ENCODE data around the gene MARCHF2. TPM values are rescaled to one million over a fixed set of nuclear protein-coding genes. Genes with fewer than 3 reads are reported as not detected.

The MARCHF2 gene
- total and polyA plus RNA-seq, 9 of the 15 experiments (the other 6 are each of a cell fraction or from before 2014, with no cell fraction given) = 0.39 to 6.4 (median 2.2) TPM

DNA sequence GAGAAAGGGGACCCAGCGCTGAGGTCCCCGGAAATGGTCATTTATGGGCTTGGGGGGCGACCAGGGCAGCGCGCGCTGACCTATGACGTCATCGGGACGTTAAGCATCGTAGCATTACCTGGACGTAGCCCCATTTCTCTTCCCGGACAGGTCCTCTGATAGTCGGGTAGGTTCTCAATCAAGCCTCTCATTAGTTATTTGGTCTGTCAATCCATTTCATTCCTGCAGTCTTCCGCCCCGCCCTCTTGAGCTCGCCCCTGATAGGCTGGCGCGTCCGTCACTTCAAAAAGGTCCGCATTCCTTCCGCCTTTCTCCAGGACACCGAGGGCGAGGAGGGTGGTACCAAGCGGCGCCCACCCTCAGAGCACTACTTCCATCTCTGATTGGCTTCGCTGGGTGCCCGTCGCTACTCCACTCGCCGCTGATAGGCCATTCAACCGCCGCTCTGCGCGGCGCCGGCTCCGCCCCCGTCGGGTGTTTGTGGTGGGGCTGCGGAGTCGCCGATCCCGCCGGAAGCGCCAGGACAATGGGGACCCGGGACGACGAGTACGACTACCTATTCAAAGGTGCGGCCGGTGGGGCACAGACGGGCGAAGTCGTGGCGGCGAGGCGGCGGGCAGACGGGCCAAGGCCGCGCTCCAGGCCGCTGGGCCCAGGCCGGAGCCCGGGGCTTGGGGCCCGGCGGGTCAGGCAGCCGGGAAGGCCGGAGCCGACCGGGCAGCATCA, 23.1 kb upstream of the MARCHF2 start, which contains the start of gene RAB11B (continued):
- TF ChIP-seq ASH1L (IDR thresholded peaks at IDR 0.05; ENCODE audit: borderline replicate concordance, low read depth, partially characterized antibody) (peak; percentile 98), ZNF77 (CRISPR knock-in tag; IDR thresholded peaks at IDR 0.05) (no peak), ZNF431 (CRISPR knock-in tag; IDR thresholded peaks at IDR 0.05) (peak; percentile 52; the same call in 1 of the 2 replicates), ATF1 (CRISPR knock-in tag; IDR thresholded peaks at IDR 0.05) (peak; percentile 91), ATF1 (tag; IDR thresholded peaks at IDR 0.05) (peak; percentile 100), ZNF280B (CRISPR knock-in tag; IDR thresholded peaks at IDR 0.05) (no peak), GATAD2B (IDR thresholded peaks at IDR 0.05; ENCODE audit: borderline replicate concordance) (peak; percentile 84; the same call in 1 of the 2 replicates), ZNF280A (IDR thresholded peaks at IDR 0.05; ENCODE audit: low read depth, partially characterized antibody) (no peak), TGIF2 (CRISPR knock-in tag; IDR thresholded peaks at IDR 0.05) (no peak), EZH2 (IDR thresholded peaks at IDR 0.05; ENCODE audit: borderline replicate concordance, low read depth, low read length) (no peak), BRD9 (IDR thresholded peaks at IDR 0.05; ENCODE audit: low read depth, partially characterized antibody) (peak; percentile 5), PHTF2 (CRISPR knock-in tag; IDR thresholded peaks at IDR 0.05) (no peak), RBM17 (IDR thresholded peaks at IDR 0.05; ENCODE audit: borderline replicate concordance, low read depth, low read length) (no peak), TBL1XR1 (IDR thresholded peaks at IDR 0.05; ENCODE audit: low read length in 2 of 2) (peak in 1 of 2 experiments; percentile 96; a peak in 2 of 4 replicates), KAT7 (CRISPR knock-in tag; IDR thresholded peaks at IDR 0.05; ENCODE audit: borderline replicate concordance) (no peak; the same call in 1 of the 2 replicates), FOXK1 (CRISPR knock-in tag; IDR thresholded peaks at IDR 0.05; ENCODE audit: borderline replicate concordance) (no peak), POLR2B (IDR thresholded peaks at IDR 0.05; ENCODE audit: low read depth, partially characterized antibody) (peak; percentile 13), PRPF4 (IDR thresholded peaks at IDR 0.05; ENCODE audit: insufficient read depth, low read depth, low read length, poor library complexity, severe bottlenecking) (no peak), SUPT5H (IDR thresholded peaks at IDR 0.05) (no peak), ZBTB17 (CRISPR knock-in tag; IDR thresholded peaks at IDR 0.05) (no peak)
- TF ChIP-seq, protein P1, sequence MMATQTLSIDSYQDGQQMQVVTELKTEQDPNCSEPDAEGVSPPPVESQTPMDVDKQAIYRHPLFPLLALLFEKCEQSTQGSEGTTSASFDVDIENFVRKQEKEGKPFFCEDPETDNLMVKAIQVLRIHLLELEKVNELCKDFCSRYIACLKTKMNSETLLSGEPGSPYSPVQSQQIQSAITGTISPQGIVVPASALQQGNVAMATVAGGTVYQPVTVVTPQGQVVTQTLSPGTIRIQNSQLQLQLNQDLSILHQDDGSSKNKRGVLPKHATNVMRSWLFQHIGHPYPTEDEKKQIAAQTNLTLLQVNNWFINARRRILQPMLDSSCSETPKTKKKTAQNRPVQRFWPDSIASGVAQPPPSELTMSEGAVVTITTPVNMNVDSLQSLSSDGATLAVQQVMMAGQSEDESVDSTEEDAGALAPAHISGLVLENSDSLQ (IDR thresholded peaks at IDR 0.05) = peak; percentile 100
- TF ChIP-seq, protein P2, sequence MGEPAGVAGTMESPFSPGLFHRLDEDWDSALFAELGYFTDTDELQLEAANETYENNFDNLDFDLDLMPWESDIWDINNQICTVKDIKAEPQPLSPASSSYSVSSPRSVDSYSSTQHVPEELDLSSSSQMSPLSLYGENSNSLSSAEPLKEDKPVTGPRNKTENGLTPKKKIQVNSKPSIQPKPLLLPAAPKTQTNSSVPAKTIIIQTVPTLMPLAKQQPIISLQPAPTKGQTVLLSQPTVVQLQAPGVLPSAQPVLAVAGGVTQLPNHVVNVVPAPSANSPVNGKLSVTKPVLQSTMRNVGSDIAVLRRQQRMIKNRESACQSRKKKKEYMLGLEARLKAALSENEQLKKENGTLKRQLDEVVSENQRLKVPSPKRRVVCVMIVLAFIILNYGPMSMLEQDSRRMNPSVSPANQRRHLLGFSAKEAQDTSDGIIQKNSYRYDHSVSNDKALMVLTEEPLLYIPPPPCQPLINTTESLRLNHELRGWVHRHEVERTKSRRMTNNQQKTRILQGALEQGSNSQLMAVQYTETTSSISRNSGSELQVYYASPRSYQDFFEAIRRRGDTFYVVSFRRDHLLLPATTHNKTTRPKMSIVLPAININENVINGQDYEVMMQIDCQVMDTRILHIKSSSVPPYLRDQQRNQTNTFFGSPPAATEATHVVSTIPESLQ (CRISPR knock-in tag; IDR thresholded peaks at IDR 0.05) = no peak
